Vagina (tissue), 2 donors: ENCODE data around the gene RNPEP.

ENCODE experiments used
- POLR2A ChIP-seq, 2 donors: fragments of 450-650 bp; IDR thresholded peaks; one replicate each; pipeline ENCODE4 v1.6.1; 2017; ENCODE audit warnings: antibody characterized with exemption in 2 of 2, mild to moderate bottlenecking in 2 of 2, moderate library complexity in 2 of 2
- POLR2AphosphoS5 ChIP-seq, 2 donors: sonication (generic); formaldehyde crosslinking; IDR thresholded peaks; one replicate each; pipeline ENCODE4 v1.9.0; 2017; ENCODE audit warnings: antibody characterized with exemption in 2 of 2, mild to moderate bottlenecking in 2 of 2, low read depth in 1 of 2; ENCODE audit not compliant: insufficient read depth in 1 of 2
- TF ChIP-seq, protein P1 (sequence below), 3 experiments: fragments of 450-650 bp in 2 of 3; fragments of 200-600 bp in 1 of 3; sonication (generic) in 1 of 3; IDR thresholded peaks; one replicate each; pipeline ENCODE4 v1.5.1; 2017 to 2019; ENCODE audit warnings: antibody characterized with exemption in 3 of 3, mild to moderate bottlenecking in 2 of 3, moderate library complexity in 2 of 3

GRCh38 chr1:201970334-201971159 lies 11.9 kb upstream of the RNPEP start:
- TF ChIP-seq, protein P1, sequence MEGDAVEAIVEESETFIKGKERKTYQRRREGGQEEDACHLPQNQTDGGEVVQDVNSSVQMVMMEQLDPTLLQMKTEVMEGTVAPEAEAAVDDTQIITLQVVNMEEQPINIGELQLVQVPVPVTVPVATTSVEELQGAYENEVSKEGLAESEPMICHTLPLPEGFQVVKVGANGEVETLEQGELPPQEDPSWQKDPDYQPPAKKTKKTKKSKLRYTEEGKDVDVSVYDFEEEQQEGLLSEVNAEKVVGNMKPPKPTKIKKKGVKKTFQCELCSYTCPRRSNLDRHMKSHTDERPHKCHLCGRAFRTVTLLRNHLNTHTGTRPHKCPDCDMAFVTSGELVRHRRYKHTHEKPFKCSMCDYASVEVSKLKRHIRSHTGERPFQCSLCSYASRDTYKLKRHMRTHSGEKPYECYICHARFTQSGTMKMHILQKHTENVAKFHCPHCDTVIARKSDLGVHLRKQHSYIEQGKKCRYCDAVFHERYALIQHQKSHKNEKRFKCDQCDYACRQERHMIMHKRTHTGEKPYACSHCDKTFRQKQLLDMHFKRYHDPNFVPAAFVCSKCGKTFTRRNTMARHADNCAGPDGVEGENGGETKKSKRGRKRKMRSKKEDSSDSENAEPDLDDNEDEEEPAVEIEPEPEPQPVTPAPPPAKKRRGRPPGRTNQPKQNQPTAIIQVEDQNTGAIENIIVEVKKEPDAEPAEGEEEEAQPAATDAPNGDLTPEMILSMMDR (IDR thresholded peaks at IDR 0.05), result no peak
- TF ChIP-seq POLR2A (IDR thresholded peaks at IDR 0.05) (no peak), POLR2AphosphoS5 (IDR thresholded peaks at IDR 0.05; ENCODE audit: insufficient read depth in 1 of 2, low read depth in 1 of 2) (no peak)
